Right lobe of liver (tissue), 4 donors: ENCODE measurements around the gene DPP10.

Experiments
- CTCF ChIP-seq, 4 donors: fragments of 200-600 bp in 3 of 4; fragments of 450-650 bp in 1 of 4; IDR thresholded peaks; one replicate each; pipeline versions ENCODE4 v1.5.1 to v1.8.0; 2016 to 2022; ENCODE audit warnings: antibody characterized with exemption in 4 of 4, mild to moderate bottlenecking in 2 of 4
- POLR2A ChIP-seq: fragments of 450-650 bp; IDR thresholded peaks from one replicate; pipeline ENCODE4 v1.6.1; 2017; ENCODE audit warnings: antibody characterized with exemption, mild to moderate bottlenecking
- donor health status: DM: no; HTN: no; CAD: no.
- donor health status: DM: no; HTN: no; CAD: no.
- donor health status: DM: no; HTN: yes; CAD: no.

GRCh38 chr2:115294999-115295398, 852.6 kb downstream of the DPP10 start:
- TF ChIP-seq CTCF (IDR thresholded peaks at IDR 0.05): no peak
- TF ChIP-seq POLR2A: no peak
